ENCODE measurements around the gene RAPH1. TPM values are rescaled to one million over a fixed set of nuclear protein-coding genes. Genes with fewer than 3 reads are reported as not detected.

RAPH1 gene
- total and polyA plus RNA-seq, 2 experiments from 2014 or later, result 5.0 to 36.2 TPM

GRCh38 chr2:203450561-203450960 is 84.5 kb downstream of the RAPH1 start:
- H2AFZ ChIP-seq, result no peak overlapping the region
- H3K27ac ChIP-seq (ENCODE audit: low read depth), result no peak overlapping the region
- TF ChIP-seq ZNF114 (CRISPR knock-in tag; IDR thresholded peaks at IDR 0.05) (no peak), NANOG (IDR thresholded peaks at IDR 0.05; ENCODE audit: borderline replicate concordance) (no peak), JUNB (IDR thresholded peaks at IDR 0.05; ENCODE audit: unreplicated experiment) (no peak), EZH2 (IDR thresholded peaks at IDR 0.05; ENCODE audit: low read depth, unreplicated experiment) (no peak), ZNF331 (CRISPR knock-in tag; IDR thresholded peaks at IDR 0.05; ENCODE audit: low read depth) (no peak), STAT1 (IDR thresholded peaks at IDR 0.05; ENCODE audit: unreplicated experiment) (no peak), EZH2phosphoT487 (IDR thresholded peaks at IDR 0.05; ENCODE audit: unreplicated experiment) (no peak), CREB1 (CRISPR knock-in tag; IDR thresholded peaks at IDR 0.05; ENCODE audit: low read depth) (no peak), POLR2AphosphoS5 (IDR thresholded peaks at IDR 0.05; ENCODE audit: low read depth) (no peak)
- TF ChIP-seq, protein P1, sequence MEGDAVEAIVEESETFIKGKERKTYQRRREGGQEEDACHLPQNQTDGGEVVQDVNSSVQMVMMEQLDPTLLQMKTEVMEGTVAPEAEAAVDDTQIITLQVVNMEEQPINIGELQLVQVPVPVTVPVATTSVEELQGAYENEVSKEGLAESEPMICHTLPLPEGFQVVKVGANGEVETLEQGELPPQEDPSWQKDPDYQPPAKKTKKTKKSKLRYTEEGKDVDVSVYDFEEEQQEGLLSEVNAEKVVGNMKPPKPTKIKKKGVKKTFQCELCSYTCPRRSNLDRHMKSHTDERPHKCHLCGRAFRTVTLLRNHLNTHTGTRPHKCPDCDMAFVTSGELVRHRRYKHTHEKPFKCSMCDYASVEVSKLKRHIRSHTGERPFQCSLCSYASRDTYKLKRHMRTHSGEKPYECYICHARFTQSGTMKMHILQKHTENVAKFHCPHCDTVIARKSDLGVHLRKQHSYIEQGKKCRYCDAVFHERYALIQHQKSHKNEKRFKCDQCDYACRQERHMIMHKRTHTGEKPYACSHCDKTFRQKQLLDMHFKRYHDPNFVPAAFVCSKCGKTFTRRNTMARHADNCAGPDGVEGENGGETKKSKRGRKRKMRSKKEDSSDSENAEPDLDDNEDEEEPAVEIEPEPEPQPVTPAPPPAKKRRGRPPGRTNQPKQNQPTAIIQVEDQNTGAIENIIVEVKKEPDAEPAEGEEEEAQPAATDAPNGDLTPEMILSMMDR (conservative IDR thresholded peaks at IDR 0.05; ENCODE audit: low read depth in 2 of 2), result no peak
- TF ChIP-seq, protein P2, sequence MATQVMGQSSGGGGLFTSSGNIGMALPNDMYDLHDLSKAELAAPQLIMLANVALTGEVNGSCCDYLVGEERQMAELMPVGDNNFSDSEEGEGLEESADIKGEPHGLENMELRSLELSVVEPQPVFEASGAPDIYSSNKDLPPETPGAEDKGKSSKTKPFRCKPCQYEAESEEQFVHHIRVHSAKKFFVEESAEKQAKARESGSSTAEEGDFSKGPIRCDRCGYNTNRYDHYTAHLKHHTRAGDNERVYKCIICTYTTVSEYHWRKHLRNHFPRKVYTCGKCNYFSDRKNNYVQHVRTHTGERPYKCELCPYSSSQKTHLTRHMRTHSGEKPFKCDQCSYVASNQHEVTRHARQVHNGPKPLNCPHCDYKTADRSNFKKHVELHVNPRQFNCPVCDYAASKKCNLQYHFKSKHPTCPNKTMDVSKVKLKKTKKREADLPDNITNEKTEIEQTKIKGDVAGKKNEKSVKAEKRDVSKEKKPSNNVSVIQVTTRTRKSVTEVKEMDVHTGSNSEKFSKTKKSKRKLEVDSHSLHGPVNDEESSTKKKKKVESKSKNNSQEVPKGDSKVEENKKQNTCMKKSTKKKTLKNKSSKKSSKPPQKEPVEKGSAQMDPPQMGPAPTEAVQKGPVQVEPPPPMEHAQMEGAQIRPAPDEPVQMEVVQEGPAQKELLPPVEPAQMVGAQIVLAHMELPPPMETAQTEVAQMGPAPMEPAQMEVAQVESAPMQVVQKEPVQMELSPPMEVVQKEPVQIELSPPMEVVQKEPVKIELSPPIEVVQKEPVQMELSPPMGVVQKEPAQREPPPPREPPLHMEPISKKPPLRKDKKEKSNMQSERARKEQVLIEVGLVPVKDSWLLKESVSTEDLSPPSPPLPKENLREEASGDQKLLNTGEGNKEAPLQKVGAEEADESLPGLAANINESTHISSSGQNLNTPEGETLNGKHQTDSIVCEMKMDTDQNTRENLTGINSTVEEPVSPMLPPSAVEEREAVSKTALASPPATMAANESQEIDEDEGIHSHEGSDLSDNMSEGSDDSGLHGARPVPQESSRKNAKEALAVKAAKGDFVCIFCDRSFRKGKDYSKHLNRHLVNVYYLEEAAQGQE (IDR thresholded peaks at IDR 0.05; ENCODE audit: unreplicated experiment), result no peak
- TF ChIP-seq, protein P3, sequence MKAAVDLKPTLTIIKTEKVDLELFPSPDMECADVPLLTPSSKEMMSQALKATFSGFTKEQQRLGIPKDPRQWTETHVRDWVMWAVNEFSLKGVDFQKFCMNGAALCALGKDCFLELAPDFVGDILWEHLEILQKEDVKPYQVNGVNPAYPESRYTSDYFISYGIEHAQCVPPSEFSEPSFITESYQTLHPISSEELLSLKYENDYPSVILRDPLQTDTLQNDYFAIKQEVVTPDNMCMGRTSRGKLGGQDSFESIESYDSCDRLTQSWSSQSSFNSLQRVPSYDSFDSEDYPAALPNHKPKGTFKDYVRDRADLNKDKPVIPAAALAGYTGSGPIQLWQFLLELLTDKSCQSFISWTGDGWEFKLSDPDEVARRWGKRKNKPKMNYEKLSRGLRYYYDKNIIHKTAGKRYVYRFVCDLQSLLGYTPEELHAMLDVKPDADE (IDR thresholded peaks at IDR 0.05), result no peak
- TF ChIP-seq, protein P4, sequence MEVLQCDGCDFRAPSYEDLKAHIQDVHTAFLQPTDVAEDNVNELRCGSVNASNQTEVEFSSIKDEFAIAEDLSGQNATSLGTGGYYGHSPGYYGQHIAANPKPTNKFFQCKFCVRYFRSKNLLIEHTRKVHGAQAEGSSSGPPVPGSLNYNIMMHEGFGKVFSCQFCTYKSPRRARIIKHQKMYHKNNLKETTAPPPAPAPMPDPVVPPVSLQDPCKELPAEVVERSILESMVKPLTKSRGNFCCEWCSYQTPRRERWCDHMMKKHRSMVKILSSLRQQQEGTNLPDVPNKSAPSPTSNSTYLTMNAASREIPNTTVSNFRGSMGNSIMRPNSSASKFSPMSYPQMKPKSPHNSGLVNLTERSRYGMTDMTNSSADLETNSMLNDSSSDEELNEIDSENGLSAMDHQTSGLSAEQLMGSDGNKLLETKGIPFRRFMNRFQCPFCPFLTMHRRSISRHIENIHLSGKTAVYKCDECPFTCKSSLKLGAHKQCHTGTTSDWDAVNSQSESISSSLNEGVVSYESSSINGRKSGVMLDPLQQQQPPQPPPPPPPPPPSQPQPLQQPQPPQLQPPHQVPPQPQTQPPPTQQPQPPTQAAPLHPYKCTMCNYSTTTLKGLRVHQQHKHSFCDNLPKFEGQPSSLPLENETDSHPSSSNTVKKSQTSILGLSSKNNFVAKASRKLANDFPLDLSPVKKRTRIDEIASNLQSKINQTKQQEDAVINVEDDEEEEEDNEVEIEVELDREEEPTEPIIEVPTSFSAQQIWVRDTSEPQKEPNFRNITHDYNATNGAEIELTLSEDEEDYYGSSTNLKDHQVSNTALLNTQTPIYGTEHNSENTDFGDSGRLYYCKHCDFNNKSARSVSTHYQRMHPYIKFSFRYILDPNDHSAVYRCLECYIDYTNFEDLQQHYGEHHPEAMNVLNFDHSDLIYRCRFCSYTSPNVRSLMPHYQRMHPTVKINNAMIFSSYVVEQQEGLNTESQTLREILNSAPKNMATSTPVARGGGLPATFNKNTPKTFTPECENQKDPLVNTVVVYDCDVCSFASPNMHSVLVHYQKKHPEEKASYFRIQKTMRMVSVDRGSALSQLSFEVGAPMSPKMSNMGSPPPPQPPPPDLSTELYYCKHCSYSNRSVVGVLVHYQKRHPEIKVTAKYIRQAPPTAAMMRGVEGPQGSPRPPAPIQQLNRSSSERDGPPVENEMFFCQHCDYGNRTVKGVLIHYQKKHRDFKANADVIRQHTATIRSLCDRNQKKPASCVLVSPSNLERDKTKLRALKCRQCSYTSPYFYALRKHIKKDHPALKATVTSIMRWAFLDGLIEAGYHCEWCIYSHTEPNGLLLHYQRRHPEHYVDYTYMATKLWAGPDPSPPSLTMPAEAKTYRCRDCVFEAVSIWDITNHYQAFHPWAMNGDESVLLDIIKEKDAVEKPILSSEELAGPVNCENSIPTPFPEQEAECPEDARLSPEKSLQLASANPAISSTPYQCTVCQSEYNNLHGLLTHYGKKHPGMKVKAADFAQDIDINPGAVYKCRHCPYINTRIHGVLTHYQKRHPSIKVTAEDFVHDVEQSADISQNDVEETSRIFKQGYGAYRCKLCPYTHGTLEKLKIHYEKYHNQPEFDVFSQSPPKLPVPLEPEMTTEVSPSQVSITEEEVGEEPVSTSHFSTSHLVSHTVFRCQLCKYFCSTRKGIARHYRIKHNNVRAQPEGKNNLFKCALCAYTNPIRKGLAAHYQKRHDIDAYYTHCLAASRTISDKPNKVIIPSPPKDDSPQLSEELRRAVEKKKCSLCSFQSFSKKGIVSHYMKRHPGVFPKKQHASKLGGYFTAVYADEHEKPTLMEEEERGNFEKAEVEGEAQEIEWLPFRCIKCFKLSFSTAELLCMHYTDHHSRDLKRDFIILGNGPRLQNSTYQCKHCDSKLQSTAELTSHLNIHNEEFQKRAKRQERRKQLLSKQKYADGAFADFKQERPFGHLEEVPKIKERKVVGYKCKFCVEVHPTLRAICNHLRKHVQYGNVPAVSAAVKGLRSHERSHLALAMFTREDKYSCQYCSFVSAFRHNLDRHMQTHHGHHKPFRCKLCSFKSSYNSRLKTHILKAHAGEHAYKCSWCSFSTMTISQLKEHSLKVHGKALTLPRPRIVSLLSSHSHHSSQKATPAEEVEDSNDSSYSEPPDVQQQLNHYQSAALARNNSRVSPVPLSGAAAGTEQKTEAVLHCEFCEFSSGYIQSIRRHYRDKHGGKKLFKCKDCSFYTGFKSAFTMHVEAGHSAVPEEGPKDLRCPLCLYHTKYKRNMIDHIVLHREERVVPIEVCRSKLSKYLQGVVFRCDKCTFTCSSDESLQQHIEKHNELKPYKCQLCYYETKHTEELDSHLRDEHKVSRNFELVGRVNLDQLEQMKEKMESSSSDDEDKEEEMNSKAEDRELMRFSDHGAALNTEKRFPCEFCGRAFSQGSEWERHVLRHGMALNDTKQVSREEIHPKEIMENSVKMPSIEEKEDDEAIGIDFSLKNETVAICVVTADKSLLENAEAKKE (CRISPR knock-in tag; IDR thresholded peaks at IDR 0.05), result no peak
- Mint-ChIP-seq H3K4me1 (no peaks in the 10 kb centered on the region), H3K9me3 (no peaks in the 10 kb centered on the region), H3K36me3 (ENCODE audit: low read depth) (peaks cover 12% of the 10 kb centered on the region), H3K4me3 (no peak overlapping the region), H3K27ac (no peak overlapping the region), H3K27me3 (ENCODE audit: insufficient read depth, low read depth, poor library complexity) (peaks cover 2% of the 10 kb centered on the region)
- H3F3A ChIP-seq (replicated peaks; ENCODE audit: low read depth), result no peaks in the 10 kb centered on the region
- H3K79me2 ChIP-seq (replicated peaks; ENCODE audit: insufficient read depth), result no peaks in the 10 kb centered on the region
- H3K36me3 ChIP-seq (ENCODE audit: insufficient read depth), result peaks cover 7% of the 10 kb centered on the region; the same call in 1 of the 2 replicates
- H3K27me3 ChIP-seq (ENCODE audit: insufficient read depth), result no peaks in the 10 kb centered on the region
- H4K20me1 ChIP-seq (replicated peaks; ENCODE audit: insufficient read depth), result no peaks in the 10 kb centered on the region
- H3K4me1 ChIP-seq (ENCODE audit: insufficient read depth), result no peaks in the 10 kb centered on the region
- ATAC-seq, result no peak
- H3K4me2 ChIP-seq, result no peak overlapping the region
- no peak for DNase-seq (ENCODE audit: low spot score)
- H3K4me3 ChIP-seq, result no peak overlapping the region
- no peaks in the 10 kb centered on the region for H3K9me2 ChIP-seq (ENCODE audit: insufficient read depth)

All from GM23338 (cell line).